GM21367 (cell line): ENCODE results near the gene SGMS1.
"Not testable (repeated sequence)": the region's sequence is repeated elsewhere in the genome, so short reads cannot be mapped to it uniquely, and the experiment has no call there.

Experiments
- ATAC-seq: cut with Tn5 transposase; IDR thresholded peaks from one replicate; pipeline ENCODE4 v1.9.1; 2021; ENCODE audit not compliant: unreplicated experiment

The SGMS1 gene

GRCh38 chr10:50471583-50471975 is 152.2 kb downstream of the SGMS1 start:
- no peak for ATAC-seq

DNA sequence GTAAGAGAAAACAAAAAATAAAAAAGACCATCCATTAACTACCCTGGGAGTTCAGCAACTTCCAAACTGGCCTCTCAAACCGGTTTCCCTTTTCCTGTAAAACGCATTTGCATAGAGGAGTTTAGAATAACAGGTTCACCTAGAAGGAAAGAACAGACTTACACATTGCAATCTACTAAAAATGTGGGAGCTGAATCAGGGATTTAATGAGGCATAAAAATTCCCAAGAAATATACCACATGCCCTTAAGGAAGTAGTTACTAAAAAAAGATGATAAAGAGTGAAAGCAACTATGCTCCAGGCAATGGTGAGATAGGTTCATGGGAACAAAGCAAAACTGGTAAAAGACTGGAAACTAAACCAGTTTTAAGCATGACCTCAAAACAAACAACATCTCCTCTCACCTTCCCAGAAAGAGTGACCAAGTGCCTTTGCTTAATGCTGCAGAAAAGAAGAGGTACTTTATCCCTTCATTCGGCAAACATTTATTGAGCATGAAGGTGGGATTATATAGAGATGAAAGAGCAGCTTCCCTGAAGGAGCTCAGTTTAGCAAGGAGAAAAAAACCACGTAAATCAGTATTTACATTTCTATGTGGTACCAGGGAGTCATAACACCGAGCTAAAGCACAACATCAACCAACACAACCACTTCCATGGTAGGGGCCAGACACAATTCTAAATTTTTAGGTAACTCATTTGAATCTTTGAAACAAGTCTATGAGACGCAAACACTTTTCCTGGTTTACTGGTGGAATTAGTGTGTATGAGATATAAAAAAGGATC is 152.8 kb downstream of the SGMS1 start:
- ATAC-seq = no peak

- ATAC-seq = peak; percentile 58
Observed at GRCh38 chr10:50470345-50470744, 153.4 kb downstream of the SGMS1 start.

DNA sequence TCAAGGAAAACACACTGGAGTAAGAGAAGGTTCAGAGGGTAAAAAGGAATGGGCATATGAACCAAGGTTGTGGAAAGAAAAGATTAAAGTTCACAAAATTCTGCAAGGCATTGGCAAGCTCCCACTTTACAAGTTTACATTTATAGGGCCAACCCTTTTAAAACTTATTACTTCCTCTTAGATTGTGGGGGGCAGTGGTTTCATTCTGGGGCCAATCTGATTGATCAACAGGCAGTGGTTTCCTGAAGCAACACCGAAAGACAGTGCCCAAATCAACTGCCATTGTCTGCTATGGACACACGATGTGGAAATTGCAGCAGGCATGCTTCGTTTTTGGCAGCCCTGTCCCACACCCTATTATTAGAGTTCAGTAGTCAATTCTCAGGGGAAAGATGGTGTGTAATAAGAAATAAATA is 154.0 kb downstream of the SGMS1 start:
- ATAC-seq = no peak

GRCh38 chr10:50469288-50469687 is 154.5 kb downstream of the SGMS1 start:
- ATAC-seq = no peak

- ATAC-seq = no peak
Observed at GRCh38 chr10:50467209-50467608, 156.5 kb downstream of the SGMS1 start.

DNA sequence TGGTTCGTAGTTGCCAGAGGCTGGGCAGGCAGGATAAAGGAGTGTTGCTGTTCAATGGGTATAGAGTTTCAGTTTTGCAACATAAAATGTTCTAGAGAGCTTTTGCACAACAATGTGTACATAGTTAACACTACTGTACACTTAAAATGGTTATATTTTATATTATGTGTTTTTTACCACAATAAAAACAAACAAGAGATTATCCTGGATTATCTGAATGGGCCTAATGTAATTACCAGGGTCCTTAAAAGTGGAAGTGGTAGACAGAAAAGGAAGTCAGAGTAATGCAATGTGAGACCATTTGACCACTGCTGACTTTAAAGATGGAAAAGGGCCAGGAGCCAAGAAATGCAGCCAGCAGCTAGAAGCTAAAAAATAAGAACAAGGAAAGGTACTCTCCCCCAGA is 159.7 kb downstream of the SGMS1 start:
- no peak for ATAC-seq

- ATAC-seq = no peak
Observed at GRCh38 chr10:50461834-50462233, 161.9 kb downstream of the SGMS1 start.

GRCh38 chr10:50461123-50461522 is 162.6 kb downstream of the SGMS1 start:
- ATAC-seq = no peak

DNA sequence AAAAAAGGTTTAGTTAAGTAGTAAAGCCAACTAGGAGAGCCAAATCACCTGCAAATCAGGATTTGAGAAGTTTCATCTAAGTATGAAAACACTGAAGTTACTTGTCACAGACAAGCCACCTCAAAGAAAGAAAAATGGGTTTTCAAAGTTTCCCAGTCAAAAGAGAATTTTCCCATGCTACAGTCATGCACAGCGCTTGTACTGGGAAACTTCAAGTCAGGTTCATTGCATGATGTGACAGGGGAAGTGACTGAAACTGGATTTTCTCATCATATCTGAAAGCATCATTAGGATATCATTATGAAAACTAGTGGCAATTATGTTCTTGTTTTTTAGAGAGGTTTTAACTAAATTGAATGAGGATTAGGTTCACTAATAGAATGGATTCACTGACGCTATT is 167.0 kb downstream of the SGMS1 start:
- ATAC-seq = no peak

- no peak for ATAC-seq
Observed at GRCh38 chr10:50453940-50454339, 169.8 kb downstream of the SGMS1 start.

DNA sequence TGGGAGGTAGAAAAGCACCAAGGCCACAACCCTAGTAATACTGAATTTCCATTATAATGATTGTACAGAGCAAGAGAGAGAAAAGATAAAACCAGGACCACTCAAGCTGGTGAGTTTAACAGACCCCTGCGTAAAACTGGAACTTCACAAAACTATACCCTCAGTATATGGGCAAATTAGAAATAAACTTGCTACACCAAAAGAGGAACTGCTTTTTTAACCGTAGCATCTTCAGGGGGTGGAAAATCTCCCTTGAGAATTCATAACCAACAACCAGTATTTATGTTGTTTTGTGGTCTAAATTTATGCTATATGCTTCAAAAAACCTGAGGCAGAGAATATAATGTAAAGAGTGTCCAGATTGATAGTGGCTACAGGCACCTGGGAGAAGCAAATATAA is 171.2 kb downstream of the SGMS1 start:
- ATAC-seq = no peak

DNA sequence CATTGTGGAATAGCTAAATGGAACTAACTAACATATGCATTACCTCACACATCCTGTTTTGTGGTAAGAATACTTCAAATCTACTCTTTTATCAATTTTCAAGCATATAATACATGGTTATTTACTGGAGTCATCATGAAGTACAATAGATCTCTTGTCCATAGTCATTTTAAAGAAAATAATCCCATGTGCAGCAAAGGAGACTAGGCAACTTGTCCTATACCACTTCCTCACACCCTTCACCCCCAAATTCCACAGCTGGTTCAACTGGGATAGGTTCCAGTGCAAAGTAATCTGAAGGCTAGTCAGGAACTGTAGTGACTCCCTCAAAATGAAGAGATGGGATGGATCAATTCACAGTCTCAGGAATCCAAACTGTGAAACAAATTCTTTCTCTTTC is 176.1 kb downstream of the SGMS1 start:
- no peak for ATAC-seq

- ATAC-seq = not testable (repeated sequence)
Observed at GRCh38 chr10:50445777-50446176, 178.0 kb downstream of the SGMS1 start.

DNA sequence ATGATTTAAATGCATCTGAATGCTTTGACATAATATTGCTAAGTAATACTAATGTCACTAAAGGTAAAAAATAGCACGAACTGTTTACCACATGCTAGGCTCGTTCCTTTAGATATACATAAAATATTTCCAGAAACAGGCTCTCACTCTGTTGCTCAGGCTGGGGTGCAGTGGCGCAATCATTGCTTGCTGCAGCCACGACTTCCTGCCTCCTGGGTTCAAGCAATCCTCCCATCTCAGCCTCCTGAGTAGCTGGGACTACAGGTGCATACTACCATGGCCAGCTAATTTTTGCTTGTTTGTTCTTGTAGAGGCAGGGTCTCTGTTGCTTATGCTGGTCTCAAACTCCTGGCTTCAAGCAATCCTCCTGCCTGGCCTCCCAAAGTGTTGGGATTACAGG is 183.3 kb downstream of the SGMS1 start:
- ATAC-seq = no peak

GRCh38 chr10:50439806-50440205 is 183.9 kb downstream of the SGMS1 start:
- no peak for ATAC-seq

- ATAC-seq = no peak
Observed at GRCh38 chr10:50439187-50439586, 184.6 kb downstream of the SGMS1 start.

- no peak for ATAC-seq
Observed at GRCh38 chr10:50438049-50438936, 185.5 kb downstream of the SGMS1 start.

DNA sequence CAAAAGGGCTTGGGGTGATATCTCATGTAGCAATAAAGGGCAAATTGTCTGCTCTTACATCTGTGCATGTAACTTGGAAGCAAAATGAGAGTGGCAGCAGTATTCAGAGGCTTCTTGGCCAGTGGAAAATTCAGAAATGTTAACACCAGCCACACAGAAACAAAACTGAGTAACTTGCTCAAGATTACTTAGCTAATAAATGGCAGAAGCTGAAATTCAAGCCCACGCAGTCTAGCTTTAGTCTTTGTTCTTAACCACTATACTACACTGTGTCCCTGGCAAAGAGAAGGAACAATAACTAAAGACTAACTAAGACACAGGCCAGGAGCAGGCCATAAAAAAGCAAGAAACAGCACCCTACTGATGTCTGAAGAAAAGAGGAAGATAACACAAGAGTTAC is 186.5 kb downstream of the SGMS1 start:
- ATAC-seq = no peak

- no peak for ATAC-seq
Observed at GRCh38 chr10:50436805-50437204, 187.0 kb downstream of the SGMS1 start.

DNA sequence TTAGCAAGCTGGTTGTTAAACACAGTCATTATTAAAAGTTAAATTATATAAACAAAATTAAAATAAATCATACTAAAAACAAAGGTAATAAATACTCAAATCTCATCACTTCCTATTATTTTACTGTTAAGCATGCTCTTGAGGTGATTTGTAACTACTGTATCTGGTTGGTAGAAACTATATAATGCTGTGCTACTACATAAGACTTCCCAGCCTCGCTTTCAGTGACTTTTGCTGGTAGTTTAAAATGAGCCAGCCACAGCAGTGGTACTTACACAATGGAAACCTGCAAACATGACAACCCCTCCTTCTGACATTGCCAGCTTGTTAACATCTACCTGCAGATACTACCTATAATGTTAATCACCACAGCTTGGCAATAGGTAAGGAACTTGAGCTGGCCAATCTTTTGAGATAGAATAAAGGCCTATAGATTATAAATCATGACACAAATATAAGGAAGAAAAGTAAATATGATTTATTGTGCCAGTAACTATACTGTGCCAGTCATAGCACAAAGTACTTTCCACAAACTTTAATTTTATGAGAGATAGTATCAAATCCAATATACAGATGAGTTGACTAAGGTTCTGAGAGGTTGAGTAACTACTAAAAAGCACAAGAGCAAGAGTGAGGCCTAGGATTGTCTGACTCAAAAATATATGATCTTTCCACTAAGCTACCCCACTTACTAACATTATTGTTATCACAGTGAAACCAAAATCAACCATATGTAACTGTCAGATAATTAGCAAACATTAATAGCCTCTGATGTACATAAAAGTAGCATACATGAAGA is 191.3 kb downstream of the SGMS1 start:
- peak; percentile 43 for ATAC-seq
